GM12891 (cell line): Measurements from ENCODE around the gene TBCD.

ENCODE experiments used
- PAX5 ChIP-seq: IDR thresholded peaks from 2 replicates; pipeline ENCODE4 v1.6.1; 2011; ENCODE audit warnings: low read length, moderate library complexity, mild to moderate bottlenecking; ENCODE audit not compliant: insufficient read depth, severe bottlenecking
- POLR2A ChIP-seq: IDR thresholded peaks from 2 replicates; pipeline ENCODE4 v1.6.1; 2011; ENCODE audit warnings: low read depth, low read length, control low read depth
- POLR2AphosphoS5 ChIP-seq: IDR thresholded peaks from 2 replicates; pipeline ENCODE4 v1.6.1; 2011; ENCODE audit warnings: low read depth, low read length, control low read depth
- POU2F2 ChIP-seq: IDR thresholded peaks from 2 replicates; pipeline ENCODE4 v1.6.1; 2011; ENCODE audit warnings: low read depth, mild to moderate bottlenecking, control low read depth, low read length, moderate library complexity
- SPI1 ChIP-seq: IDR thresholded peaks from 2 replicates; pipeline ENCODE4 v1.6.1; 2011; ENCODE audit warnings: low read depth, low read length, control low read depth
- TAF1 ChIP-seq: IDR thresholded peaks from 2 replicates; pipeline ENCODE4 v1.6.1; 2011; ENCODE audit warnings: low read depth, low read length, control low read depth

DNA sequence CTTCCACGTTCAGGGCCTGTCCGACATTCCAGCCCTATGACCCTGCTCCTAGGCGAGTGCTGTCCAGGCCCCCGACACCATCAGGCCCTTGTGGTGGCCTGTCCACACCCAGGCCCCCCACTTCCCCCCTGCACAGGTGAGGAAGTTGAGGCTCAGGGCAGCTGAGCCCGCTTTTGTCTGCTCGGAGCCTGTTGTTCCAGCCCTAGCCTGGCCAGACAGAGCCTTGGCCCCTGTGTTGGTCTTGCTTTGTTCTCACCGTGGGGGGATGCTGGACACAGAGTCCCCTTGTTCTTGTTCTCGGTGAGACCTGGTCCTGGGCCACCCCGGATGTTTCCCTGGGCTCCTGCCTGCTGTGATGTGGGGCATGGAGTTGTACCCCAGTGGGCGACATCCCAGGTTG is 140.0 kb downstream of the TBCD start:
- TF ChIP-seq POLR2A: no peak
- TF ChIP-seq TAF1: no peak
- TF ChIP-seq POU2F2: no peak
- no peak for TF ChIP-seq POLR2AphosphoS5
- no peak for TF ChIP-seq SPI1
- no peak for TF ChIP-seq PAX5
